ENCODE measurements around the gene HRH3. TPM values are rescaled to one million over a fixed set of nuclear protein-coding genes. Genes with fewer than 3 reads are reported as not detected.

Gene HRH3
- total RNA-seq, 1 experiment from 2014 or later, result 1.8 TPM

- Histone ChIP-seq H2BK20ac (ENCODE audit: low read depth, low read length, poor library complexity, severe bottlenecking) (no peak overlapping the region), H2AK5ac (ENCODE audit: insufficient read length, low read length) (no peak overlapping the region), H3K18ac (ENCODE audit: insufficient read length, low read depth, low read length) (no peak overlapping the region), H3K27ac (ENCODE audit: insufficient read length, low read depth, low read length) (no peak overlapping the region), H3K9ac (ENCODE audit: extremely low read depth, insufficient read length, low read length) (no peak overlapping the region), H3K14ac (ENCODE audit: insufficient read depth, low read length) (no peak overlapping the region; the same call in 1 of the 2 replicates), H3K27me3 (ENCODE audit: insufficient read depth, low read length) (no peaks in the 10 kb centered on the region), H3K79me1 (ENCODE audit: insufficient read depth, low read depth, low read length, poor library complexity, severe bottlenecking) (no peaks in the 10 kb centered on the region), H4K5ac (ENCODE audit: insufficient read length, low read depth, low read length) (no peak overlapping the region), H3K56ac (ENCODE audit: insufficient read length, low read depth, low read length) (no peak overlapping the region), H2BK5ac (ENCODE audit: insufficient read length, low read length) (no peak overlapping the region), H2BK12ac (ENCODE audit: insufficient read length, low read depth, low read length) (no peak overlapping the region), H2AFZ (ENCODE audit: low read length) (no peak overlapping the region), H3T11ph (ENCODE audit: low read length) (no peak overlapping the region), H4K91ac (ENCODE audit: insufficient read length, low read depth, low read length) (no peak overlapping the region), H3K4ac (ENCODE audit: low read depth, low read length) (no peak overlapping the region), H3K23me2 (ENCODE audit: insufficient read length, low read depth, low read length, poor library complexity, severe bottlenecking) (no peaks in the 10 kb centered on the region), H3K79me2 (ENCODE audit: insufficient read depth, low read length) (no peaks in the 10 kb centered on the region), H3K9me3 (ENCODE audit: control insufficient read depth, low read depth, low read length) (no peaks in the 10 kb centered on the region), H2BK120ac (ENCODE audit: low read depth, low read length, poor library complexity, severe bottlenecking) (no peak overlapping the region), H3K4me1 (ENCODE audit: insufficient read depth, low read length) (no peaks in the 10 kb centered on the region), H3K23ac (ENCODE audit: insufficient read length, low read depth, low read length) (no peak overlapping the region), H4K20me1 (ENCODE audit: control insufficient read depth, insufficient read depth, insufficient read length) (no peaks in the 10 kb centered on the region), H3K4me2 (ENCODE audit: insufficient read depth, insufficient read length, low read length) (no peak overlapping the region), H2BK15ac (ENCODE audit: low read depth, low read length) (no peak overlapping the region), H4K8ac (replicated peaks; ENCODE audit: insufficient read length, low read depth, low read length) (no peak overlapping the region)
- Mint-ChIP-seq H3K27ac (no peak overlapping the region), H3K4me3 (no peak overlapping the region), H3K36me3 (ENCODE audit: insufficient read depth in 1 of 3, low read depth in 3 of 3) (peaks cover 15 to 43% (median 41%) of the 10 kb centered on the region in 3 experiments; a peak in 6 of 7 replicates), H3K27me3 (ENCODE audit: low read depth) (no peaks in the 10 kb centered on the region; the same call in 1 of the 2 replicates), H3K9me3 (no peaks in the 10 kb centered on the region; a peak in 1 of 5 replicates), H3K4me1 (no peaks in the 10 kb centered on the region)
- no peak for TF ChIP-seq CTCF (conservative IDR thresholded peaks at IDR 0.05)
- WGBS (ENCODE audit: extremely low coverage, insufficient read length, low lambda C conversion rate), result no CpG with 5 or more reads among the region's 23 CpGs
- no peak for DNase-seq
Measured at GRCh38 chr20:62168890-62169435, 51.1 kb downstream of the HRH3 start.
